NB4 (cell line): ENCODE measurements around the gene FRAS1.
"Not testable (repeated sequence)": the region's sequence is repeated elsewhere in the genome, so short reads cannot be mapped to it uniquely, and the experiment has no call there.

ENCODE experiments used
- DNase-seq: peaks from one replicate; pipeline ENCODE4 v3.0.0; 2010; ENCODE audit warnings: low read depth
- H3K4me3 ChIP-seq: one replicate; pipeline ENCODE4 v1.5.1; 2011; ENCODE audit warnings: mild to moderate bottlenecking, low read depth, low read length, moderate library complexity
- MYC ChIP-seq: IDR thresholded peaks from 2 replicates; pipeline ENCODE4 v1.6.1; 2011; ENCODE audit warnings: low read depth, low read length
- POLR2A ChIP-seq: IDR thresholded peaks from 2 replicates; pipeline ENCODE4 v1.6.1; 2011; ENCODE audit warnings: mild to moderate bottlenecking; ENCODE audit not compliant: insufficient read length; ENCODE audit errors: extremely low read depth
- TF ChIP-seq, protein P1 (sequence below): IDR thresholded peaks from one replicate; pipeline ENCODE4 v1.5.1; 2012; ENCODE audit warnings: low read depth, low read length
- TF ChIP-seq, protein P2 (sequence below): IDR thresholded peaks from 2 replicates; pipeline ENCODE4 v1.6.1; 2011; ENCODE audit warnings: low read depth, low read length

FRAS1 gene

GRCh38 chr4:78083035-78083434 is 25.9 kb downstream of the FRAS1 start:
- DNase-seq, result no peak
- TF ChIP-seq MYC (no peak), POLR2A (no peak)
- TF ChIP-seq, protein P1, sequence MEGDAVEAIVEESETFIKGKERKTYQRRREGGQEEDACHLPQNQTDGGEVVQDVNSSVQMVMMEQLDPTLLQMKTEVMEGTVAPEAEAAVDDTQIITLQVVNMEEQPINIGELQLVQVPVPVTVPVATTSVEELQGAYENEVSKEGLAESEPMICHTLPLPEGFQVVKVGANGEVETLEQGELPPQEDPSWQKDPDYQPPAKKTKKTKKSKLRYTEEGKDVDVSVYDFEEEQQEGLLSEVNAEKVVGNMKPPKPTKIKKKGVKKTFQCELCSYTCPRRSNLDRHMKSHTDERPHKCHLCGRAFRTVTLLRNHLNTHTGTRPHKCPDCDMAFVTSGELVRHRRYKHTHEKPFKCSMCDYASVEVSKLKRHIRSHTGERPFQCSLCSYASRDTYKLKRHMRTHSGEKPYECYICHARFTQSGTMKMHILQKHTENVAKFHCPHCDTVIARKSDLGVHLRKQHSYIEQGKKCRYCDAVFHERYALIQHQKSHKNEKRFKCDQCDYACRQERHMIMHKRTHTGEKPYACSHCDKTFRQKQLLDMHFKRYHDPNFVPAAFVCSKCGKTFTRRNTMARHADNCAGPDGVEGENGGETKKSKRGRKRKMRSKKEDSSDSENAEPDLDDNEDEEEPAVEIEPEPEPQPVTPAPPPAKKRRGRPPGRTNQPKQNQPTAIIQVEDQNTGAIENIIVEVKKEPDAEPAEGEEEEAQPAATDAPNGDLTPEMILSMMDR, result no peak
- TF ChIP-seq, protein P2, sequence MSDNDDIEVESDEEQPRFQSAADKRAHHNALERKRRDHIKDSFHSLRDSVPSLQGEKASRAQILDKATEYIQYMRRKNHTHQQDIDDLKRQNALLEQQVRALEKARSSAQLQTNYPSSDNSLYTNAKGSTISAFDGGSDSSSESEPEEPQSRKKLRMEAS, result no peak
- H3K4me3 ChIP-seq, result no peak overlapping the region

DNA sequence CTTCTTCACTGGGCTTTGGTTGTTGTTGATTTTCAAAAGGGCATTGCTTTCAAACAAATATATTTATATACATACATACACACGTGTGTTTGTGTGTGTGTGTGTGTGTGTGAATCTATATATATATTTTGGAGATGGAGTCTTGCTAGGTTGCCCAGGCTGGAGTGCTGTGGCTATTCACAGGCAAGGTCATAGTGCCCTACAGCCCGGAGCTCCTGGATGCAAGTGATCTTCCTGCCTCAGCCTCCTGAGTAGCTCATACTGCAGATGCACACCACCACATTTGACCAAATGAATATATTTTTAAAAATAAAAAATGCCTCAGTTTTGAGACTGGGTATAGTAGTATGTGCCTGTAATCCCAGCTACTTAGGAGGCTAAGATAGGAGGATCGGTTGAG is 34.4 kb downstream of the FRAS1 start:
- TF ChIP-seq, protein P2, result no peak
- TF ChIP-seq POLR2A (no peak), MYC (no peak)
- TF ChIP-seq, protein P1, result no peak
- H3K4me3 ChIP-seq, result no peak overlapping the region
- DNase-seq, result no peak

DNA sequence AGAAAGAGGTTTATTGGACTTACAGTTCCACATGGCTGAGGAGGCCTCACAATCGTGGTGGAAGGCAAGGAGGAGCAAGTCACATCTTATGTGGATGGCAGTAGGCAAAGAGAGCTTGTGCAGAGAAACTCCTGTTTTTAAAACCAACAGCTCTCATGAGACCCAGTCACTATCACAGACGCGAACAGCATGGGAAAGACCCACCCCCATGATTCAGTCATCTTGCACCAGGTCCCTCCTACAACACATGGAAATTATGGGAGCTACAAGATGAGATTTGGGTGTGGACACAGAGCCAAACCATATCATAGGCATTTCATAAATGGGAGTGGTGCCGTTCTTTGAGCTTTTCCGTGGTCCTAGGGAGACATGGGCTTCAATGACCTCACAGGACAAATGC is 35.2 kb downstream of the FRAS1 start:
- H3K4me3 ChIP-seq, DNase-seq: not testable (repeated sequence)

- TF ChIP-seq POLR2A (no peak), MYC (no peak)
- TF ChIP-seq, protein P1, result no peak
- TF ChIP-seq, protein P2, result no peak
- DNase-seq, result no peak
These were observed 35.7 kb downstream of the FRAS1 start for GRCh38 chr4:78092850-78093249.

DNA sequence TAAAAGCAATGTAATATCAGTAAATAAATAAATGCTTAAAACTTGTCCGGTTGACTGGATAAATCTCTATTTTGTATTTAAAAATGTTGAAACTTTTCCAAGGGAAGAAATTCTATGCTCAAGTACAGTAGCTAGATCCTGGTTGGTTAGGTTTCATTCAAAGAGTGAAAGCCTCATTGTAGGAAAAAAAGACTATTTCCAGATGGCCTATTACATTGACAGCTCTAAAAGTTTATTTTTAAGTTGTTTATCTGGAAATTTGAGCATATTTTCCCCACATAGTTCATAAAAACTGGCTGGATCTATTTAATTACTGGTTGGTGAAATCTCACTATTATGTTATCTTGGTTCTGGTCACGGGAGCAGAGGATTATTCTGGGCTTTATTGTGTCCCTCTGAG is 38.0 kb downstream of the FRAS1 start:
- TF ChIP-seq, protein P1, result no peak
- no peak overlapping the region for H3K4me3 ChIP-seq
- no peak for DNase-seq

More at GRCh38 chr4:78092850-78093249, 35.7 kb downstream of the FRAS1 start:
- no peak overlapping the region for H3K4me3 ChIP-seq

- TF ChIP-seq MYC (no peak), POLR2A (no peak)
- TF ChIP-seq, protein P1, result no peak
- TF ChIP-seq, protein P2, result no peak
- DNase-seq, result no peak
- H3K4me3 ChIP-seq, result no peak overlapping the region
These were observed 41.9 kb downstream of the FRAS1 start for GRCh38 chr4:78099058-78099457.

GRCh38 chr4:78100060-78100459 is 42.9 kb downstream of the FRAS1 start:
- TF ChIP-seq MYC, result no peak
- TF ChIP-seq, protein P1, result no peak
- TF ChIP-seq, protein P2, result no peak
- TF ChIP-seq POLR2A, result no peak
- no peak for DNase-seq

More at GRCh38 chr4:78100060-78100459, 42.9 kb downstream of the FRAS1 start:
- no peak overlapping the region for H3K4me3 ChIP-seq
